NCI-H2227 treated with DMSO at 0.1 percent for 48 hours (cell line): Measurements from ENCODE around the gene CYP24A1.

Experiments
- DNase-seq: peaks from one replicate; lab custom pipeline; 2025; lab: John Stamatoyannopoulos, UW

The CYP24A1 gene

GRCh38 chr20:54172856-54173652, 732 bp downstream of the CYP24A1 start:
- peak; percentile 22 for DNase-seq

GRCh38 chr20:54172532-54172855, 1.3 kb downstream of the CYP24A1 start:
- no peak for DNase-seq

- DNase-seq: no peak
These were observed 2.8 kb downstream of the CYP24A1 start for GRCh38 chr20:54170963-54171362.

GRCh38 chr20:54170026-54170471, 3.7 kb downstream of the CYP24A1 start:
- no peak for DNase-seq

- DNase-seq: no peak
These were observed 4.6 kb downstream of the CYP24A1 start for GRCh38 chr20:54168961-54169862.

- no peak for DNase-seq
These were observed 5.6 kb downstream of the CYP24A1 start for GRCh38 chr20:54167909-54168872.

- DNase-seq: no peak
These were observed 6.7 kb downstream of the CYP24A1 start for GRCh38 chr20:54166987-54167662.

- no peak for DNase-seq
These were observed 8.0 kb downstream of the CYP24A1 start for GRCh38 chr20:54165803-54166202.

- DNase-seq: no peak
These were observed 8.8 kb downstream of the CYP24A1 start for GRCh38 chr20:54165014-54165413.

GRCh38 chr20:54163402-54163801, 10.4 kb downstream of the CYP24A1 start:
- no peak for DNase-seq

- no peak for DNase-seq
These were observed 11.3 kb downstream of the CYP24A1 start for GRCh38 chr20:54162378-54163009.

- no peak for DNase-seq
These were observed 12.0 kb downstream of the CYP24A1 start for GRCh38 chr20:54161821-54162149.

- no peak for DNase-seq
These were observed 12.6 kb downstream of the CYP24A1 start for GRCh38 chr20:54161008-54161820.

- no peak for DNase-seq
These were observed 13.4 kb downstream of the CYP24A1 start for GRCh38 chr20:54160065-54161007.

- DNase-seq: no peak
These were observed 14.8 kb downstream of the CYP24A1 start for GRCh38 chr20:54158856-54159418.

GRCh38 chr20:54158226-54158625, 15.6 kb downstream of the CYP24A1 start:
- DNase-seq: no peak

GRCh38 chr20:54156981-54157835, 16.6 kb downstream of the CYP24A1 start:
- no peak for DNase-seq

- DNase-seq: no peak
These were observed 17.3 kb downstream of the CYP24A1 start for GRCh38 chr20:54156522-54156921.
